PC-3 (cell line): ENCODE results near the gene MEI4. TPM values are rescaled to one million over a fixed set of nuclear protein-coding genes. Genes with fewer than 3 reads are reported as not detected.
"Not testable (repeated sequence)": the region's sequence is repeated elsewhere in the genome, so short reads cannot be mapped to it uniquely, and the experiment has no call there.

Experiments
- ATAC-seq: fragments of 200-7000 bp; cut with Tn5 transposase; 2 replicates; pipeline ENCODE4 v1.9.1; 2020; ENCODE audit warnings: mild to moderate bottlenecking, moderate library complexity
- BruUV-seq: library from RNA; stranded (reverse); fragments of 400-500 nt; replicated peaks from 2 replicates; lab custom pipeline; 2021; lab: Mats Ljungman, UMichigan
- CTCF ChIA-PET: fragments of 300-600 bp; sonication (Branson Sonifier 250); formaldehyde crosslinking; loops from one replicate; lab custom pipeline; 2022; ENCODE audit warnings: antibody characterized with exemption; lab: Charles Lee
- POLR2A ChIA-PET: fragments of 300-600 bp; sonication (Branson Sonifier 250); formaldehyde crosslinking; loops from one replicate; lab custom pipeline; 2022; ENCODE audit warnings: antibody characterized with exemption; ENCODE audit not compliant: unreplicated experiment; lab: Charles Lee
- DNase-seq: peaks from one replicate; pipeline ENCODE4 v3.0.0-alpha.2; 2015
- H2AFZ ChIP-seq: fragments of 300-600 bp; sonication (generic); 2 replicates; pipeline ENCODE4 v1.6.0; 2016; ENCODE audit warnings: antibody characterized with exemption, low read length
- H3F3A ChIP-seq: fragments of 300-600 bp; sonication (generic); one replicate; pipeline ENCODE4 v1.6.0; 2017; ENCODE audit warnings: antibody characterized with exemption, low read length, control low read depth, mild to moderate bottlenecking; ENCODE audit not compliant: unreplicated experiment
- H3K27ac ChIP-seq: fragments of 300-600 bp; sonication (generic); 2 replicates; pipeline ENCODE4 v1.5.1; 2016; ENCODE audit warnings: mild to moderate bottlenecking, low read length
- H3K27me3 ChIP-seq: fragments of 300-600 bp; sonication (generic); 2 replicates; pipeline ENCODE4 v1.6.1; 2016; ENCODE audit warnings: low read length, mixed read lengths
- H3K36me3 ChIP-seq: fragments of 300-600 bp; sonication (generic); 2 replicates; pipeline ENCODE4 v1.6.1; 2016; ENCODE audit warnings: low read depth, mixed run types, low read length, mixed read lengths
- H3K4me1 ChIP-seq: fragments of 300-600 bp; sonication (generic); 2 replicates; pipeline ENCODE4 v1.5.1; 2016; ENCODE audit warnings: low read length; ENCODE audit not compliant: insufficient read depth
- H3K4me2 ChIP-seq: fragments of 300-600 bp; sonication (generic); 2 replicates; pipeline ENCODE4 v1.6.0; 2016; ENCODE audit warnings: low read length
- H3K4me3 ChIP-seq: fragments of 300-600 bp; sonication (generic); 2 replicates; pipeline ENCODE4 v1.5.1; 2016; ENCODE audit warnings: mild to moderate bottlenecking, low read length, mixed read lengths
- H3K79me2 ChIP-seq: fragments of 300-600 bp; sonication (generic); 2 replicates; pipeline ENCODE4 v1.6.1; 2017; ENCODE audit warnings: low read length, mixed read lengths
- H3K9ac ChIP-seq: fragments of 300-600 bp; sonication (generic); 2 replicates; pipeline ENCODE4 v1.6.0; 2016; ENCODE audit warnings: mild to moderate bottlenecking, low read length
- H3K9me2 ChIP-seq: fragments of 300-600 bp; sonication (generic); replicated peaks from 2 replicates; pipeline ENCODE4 v1.6.1; 2016; ENCODE audit warnings: mixed run types, low read length, mixed read lengths
- H3K9me3 ChIP-seq: fragments of 300-600 bp; sonication (generic); 2 replicates; pipeline ENCODE4 v1.6.1; 2016; ENCODE audit warnings: low read length, mixed read lengths
- H4K20me1 ChIP-seq: fragments of 300-600 bp; sonication (generic); 2 replicates; pipeline ENCODE4 v1.6.1; 2016; ENCODE audit warnings: low read length, mixed read lengths
- CTCF ChIP-seq: fragments of 300-600 bp; sonication (generic); conservative IDR thresholded peaks from 2 replicates; pipeline ENCODE4 v1.5.1; 2017; ENCODE audit warnings: antibody characterized with exemption, low read depth, mild to moderate bottlenecking, low read length
- EZH2 ChIP-seq: fragments of 300-600 bp; sonication (generic); IDR thresholded peaks from one replicate; pipeline ENCODE4 v1.6.1; 2017; ENCODE audit warnings: antibody characterized with exemption, mild to moderate bottlenecking, low read length; ENCODE audit not compliant: unreplicated experiment
- EZH2phosphoT487 ChIP-seq: fragments of 300-600 bp; sonication (generic); IDR thresholded peaks from 2 replicates; pipeline ENCODE4 v1.6.1; 2018; ENCODE audit warnings: mild to moderate bottlenecking, antibody characterized with exemption, low read length, borderline replicate concordance
- intact Hi-C: fragments of 100-400 bp; cut with micrococcal nuclease; formaldehyde crosslinking; loops from 2 replicates; pipeline ENCODE4 v1.9.0; 2023
- total RNA-seq: library from RNA; depleted of rRNA; stranded (reverse); fragments of >200 nt; gene quantifications from 2 replicates; pipeline ENCODE4 v1.2.3, GENCODE V29; 2014

The MEI4 gene
- total RNA-seq, 1 experiment from 2014 or later = not detected

- ATAC-seq = no peak
- H3K27me3 ChIP-seq = no peaks in the 10 kb centered on the region
- H3K36me3 ChIP-seq = no peaks in the 10 kb centered on the region
- no peak overlapping the region for H3K4me2 ChIP-seq
- no peak overlapping the region for H3K27ac ChIP-seq
- intact Hi-C loops = loop anchor here (10.0 kb wide), 1 partner anchor 1094 kb away; no protein-coding TSS in a partner anchor
- CTCF ChIA-PET = no interaction called here
- H3F3A ChIP-seq = no peaks in the 10 kb centered on the region
- H2AFZ ChIP-seq = no peak overlapping the region
- no peaks in the 10 kb centered on the region for H3K4me1 ChIP-seq
- H3K9me3 ChIP-seq = no peaks in the 10 kb centered on the region
- POLR2A ChIA-PET = no interaction called here
- no peak overlapping the region for H3K4me3 ChIP-seq
- H3K9ac ChIP-seq = no peak overlapping the region
- H4K20me1 ChIP-seq = no peaks in the 10 kb centered on the region
- no TSS peak for BruUV-seq
- peak; percentile 37 for DNase-seq
- H3K9me2 ChIP-seq = no peaks in the 10 kb centered on the region
- TF ChIP-seq CTCF (peak; percentile 55), EZH2phosphoT487 (no peak)
- H3K79me2 ChIP-seq = no peaks in the 10 kb centered on the region
Observed at GRCh38 chr6:77740380-77740779, 87.5 kb downstream of the MEI4 start.

GRCh38 chr6:77752156-77752555, 99.3 kb downstream of the MEI4 start:
- H3K4me1 ChIP-seq, H3K36me3 ChIP-seq, intact Hi-C loops, CTCF ChIA-PET, H3K9me3 ChIP-seq, H2AFZ ChIP-seq, BruUV-seq, H3K9me2 ChIP-seq, H3K79me2 ChIP-seq, H3K4me3 ChIP-seq, H3K4me2 ChIP-seq, POLR2A ChIA-PET, ATAC-seq, H3K27me3 ChIP-seq, H3K27ac ChIP-seq, H3F3A ChIP-seq, DNase-seq, H3K9ac ChIP-seq, H4K20me1 ChIP-seq: not testable (repeated sequence)

- ATAC-seq (no peak), DNase-seq (no peak)
- Histone ChIP-seq H4K20me1 (no peaks in the 10 kb centered on the region), H3K9me2 (no peaks in the 10 kb centered on the region), H3F3A (no peaks in the 10 kb centered on the region), H3K9ac (no peak overlapping the region), H2AFZ (no peak overlapping the region), H3K4me1 (no peaks in the 10 kb centered on the region), H3K4me3 (no peak overlapping the region), H3K9me3 (no peaks in the 10 kb centered on the region), H3K79me2 (no peaks in the 10 kb centered on the region), H3K27ac (no peak overlapping the region), H3K27me3 (no peaks in the 10 kb centered on the region), H3K4me2 (no peak overlapping the region), H3K36me3 (no peaks in the 10 kb centered on the region)
- ChIA-PET POLR2A (no interaction called here), CTCF (no interaction called here)
- BruUV-seq = no TSS peak
- TF ChIP-seq EZH2phosphoT487 (no peak), CTCF (no peak), EZH2 (no peak)
- intact Hi-C loops = no loop called here
Observed at GRCh38 chr6:77762386-77762785, 109.5 kb downstream of the MEI4 start.
